Uterus (tissue), 2 donors: ENCODE results near the gene AP1B1.

Experiments
- POLR2A ChIP-seq, 2 donors: fragments of 450-650 bp; IDR thresholded peaks; one replicate each; pipeline ENCODE4 v1.6.1; 2016; ENCODE audit warnings: antibody characterized with exemption in 2 of 2, mild to moderate bottlenecking in 1 of 2, moderate library complexity in 1 of 2
- TF ChIP-seq, protein P1 (sequence below), 4 experiments: fragments of 200-600 bp in 2 of 4; fragments of 450-650 bp in 2 of 4; sonication (generic) in 2 of 4; IDR thresholded peaks; one replicate each; pipeline ENCODE4 v1.5.1; 2016 to 2019; ENCODE audit warnings: antibody characterized with exemption in 4 of 4, mild to moderate bottlenecking in 2 of 4, moderate library complexity in 1 of 4

DNA sequence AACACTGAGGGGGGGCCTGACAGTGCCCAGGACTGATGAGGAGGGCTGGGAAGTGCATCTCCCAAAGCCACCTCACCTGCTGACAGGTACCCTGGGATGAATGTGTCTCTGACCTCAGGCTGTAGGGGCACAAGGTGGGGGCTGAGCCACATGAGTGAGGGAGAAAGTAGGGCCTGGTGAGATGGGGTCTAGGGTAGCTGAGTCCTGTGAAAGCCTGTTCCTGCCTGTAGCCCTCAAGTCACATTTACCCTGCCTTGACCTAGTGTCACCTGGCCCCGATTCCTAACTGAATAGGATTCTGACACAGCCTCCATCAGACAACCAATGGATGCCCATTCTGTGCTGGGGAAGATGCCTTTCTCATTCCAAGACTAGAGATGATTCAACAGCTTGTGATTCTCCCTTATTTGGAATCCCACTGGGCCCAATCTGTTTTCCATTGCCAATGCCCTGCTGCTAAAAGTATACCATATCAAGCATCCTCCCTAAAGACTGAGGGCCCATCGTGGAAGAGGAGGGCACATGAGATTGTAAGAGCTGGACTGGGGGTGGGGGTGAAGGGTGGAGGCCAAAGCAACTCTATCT is 38.9 kb upstream of the AP1B1 start:
- TF ChIP-seq POLR2A (IDR thresholded peaks at IDR 0.05) = no peak
- TF ChIP-seq, protein P1, sequence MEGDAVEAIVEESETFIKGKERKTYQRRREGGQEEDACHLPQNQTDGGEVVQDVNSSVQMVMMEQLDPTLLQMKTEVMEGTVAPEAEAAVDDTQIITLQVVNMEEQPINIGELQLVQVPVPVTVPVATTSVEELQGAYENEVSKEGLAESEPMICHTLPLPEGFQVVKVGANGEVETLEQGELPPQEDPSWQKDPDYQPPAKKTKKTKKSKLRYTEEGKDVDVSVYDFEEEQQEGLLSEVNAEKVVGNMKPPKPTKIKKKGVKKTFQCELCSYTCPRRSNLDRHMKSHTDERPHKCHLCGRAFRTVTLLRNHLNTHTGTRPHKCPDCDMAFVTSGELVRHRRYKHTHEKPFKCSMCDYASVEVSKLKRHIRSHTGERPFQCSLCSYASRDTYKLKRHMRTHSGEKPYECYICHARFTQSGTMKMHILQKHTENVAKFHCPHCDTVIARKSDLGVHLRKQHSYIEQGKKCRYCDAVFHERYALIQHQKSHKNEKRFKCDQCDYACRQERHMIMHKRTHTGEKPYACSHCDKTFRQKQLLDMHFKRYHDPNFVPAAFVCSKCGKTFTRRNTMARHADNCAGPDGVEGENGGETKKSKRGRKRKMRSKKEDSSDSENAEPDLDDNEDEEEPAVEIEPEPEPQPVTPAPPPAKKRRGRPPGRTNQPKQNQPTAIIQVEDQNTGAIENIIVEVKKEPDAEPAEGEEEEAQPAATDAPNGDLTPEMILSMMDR (IDR thresholded peaks at IDR 0.05) = no peak
